HG02943 (cell line): ENCODE results near the gene ITLN1.
A peak's percentile ranks its signal among the peaks of the same experiment; 100 is the strongest.
"Not testable (repeated sequence)": the region's sequence is repeated elsewhere in the genome, so short reads cannot be mapped to it uniquely, and the experiment has no call there.

Experiments used
- ATAC-seq: cut with Tn5 transposase; IDR thresholded peaks from one replicate; pipeline ENCODE4 v1.9.1; 2021; ENCODE audit warnings: mild to moderate bottlenecking, low read depth, moderate library complexity; ENCODE audit not compliant: unreplicated experiment

Gene ITLN1

DNA sequence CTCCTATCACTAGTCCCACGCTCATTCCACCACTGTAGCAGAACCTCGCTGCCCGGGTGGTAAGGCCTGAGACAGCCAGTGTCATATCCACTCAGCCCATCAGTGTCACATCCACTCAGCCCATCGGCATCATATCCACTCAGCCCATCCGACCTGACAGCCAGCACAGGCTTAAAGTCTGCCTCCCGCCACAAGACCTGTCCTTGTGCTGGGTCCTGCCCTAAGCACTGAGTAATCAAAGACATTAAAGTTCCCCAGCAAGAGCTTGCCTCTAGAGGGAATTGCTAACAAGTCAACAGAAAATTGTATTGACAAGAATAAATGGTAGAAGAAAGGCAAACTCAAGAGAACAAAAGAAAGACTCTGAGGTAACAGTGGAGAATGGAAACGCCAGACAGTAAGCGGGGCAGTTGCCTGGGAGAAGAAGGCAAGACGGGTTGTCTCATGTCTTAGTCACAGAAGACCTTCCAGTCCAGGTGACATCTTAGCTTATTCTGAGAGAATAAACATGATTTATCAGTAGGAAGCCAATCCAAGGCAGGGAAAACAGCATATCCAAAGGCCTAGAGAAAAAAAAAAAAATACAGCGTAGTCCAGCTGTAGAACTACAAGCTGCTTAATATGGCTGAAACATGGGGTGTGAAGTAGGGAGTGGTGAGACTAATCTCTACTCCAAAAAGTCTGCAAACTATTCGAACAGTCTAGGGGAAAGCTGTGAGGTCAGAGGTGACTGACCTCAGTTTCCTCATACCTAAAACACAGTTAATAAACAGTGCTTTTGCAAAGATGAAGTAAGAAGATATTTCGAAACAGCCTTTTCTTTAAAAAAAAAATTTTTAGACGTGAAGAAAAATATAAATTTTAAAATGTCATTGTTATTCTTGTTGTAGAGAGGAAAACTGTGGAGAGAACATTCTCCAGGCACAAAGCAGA, 1.1 kb downstream of the ITLN1 start:
- ATAC-seq, result no peak

GRCh38 chr1:160882582-160882981, 2.4 kb downstream of the ITLN1 start:
- ATAC-seq, result no peak

DNA sequence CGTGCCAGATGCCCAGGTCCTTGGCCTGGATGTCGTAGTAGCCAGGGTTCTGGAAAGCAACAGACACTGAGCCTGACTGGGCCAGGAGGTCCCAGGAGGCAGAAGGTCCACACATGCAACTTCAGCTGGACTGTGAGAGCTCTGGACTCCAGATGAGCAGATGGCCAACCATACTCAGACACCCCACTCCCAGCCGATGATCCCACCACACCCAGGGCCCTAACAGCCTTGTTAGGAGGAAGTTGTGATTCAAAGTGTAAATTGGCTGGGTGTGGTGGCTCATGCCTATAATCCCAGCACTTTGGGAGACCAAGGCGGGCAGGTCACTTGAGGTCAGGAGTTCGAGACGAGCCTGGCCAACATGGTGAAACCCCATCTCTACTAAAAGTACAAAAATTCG, 3.7 kb downstream of the ITLN1 start:
- not testable (repeated sequence) for ATAC-seq

DNA sequence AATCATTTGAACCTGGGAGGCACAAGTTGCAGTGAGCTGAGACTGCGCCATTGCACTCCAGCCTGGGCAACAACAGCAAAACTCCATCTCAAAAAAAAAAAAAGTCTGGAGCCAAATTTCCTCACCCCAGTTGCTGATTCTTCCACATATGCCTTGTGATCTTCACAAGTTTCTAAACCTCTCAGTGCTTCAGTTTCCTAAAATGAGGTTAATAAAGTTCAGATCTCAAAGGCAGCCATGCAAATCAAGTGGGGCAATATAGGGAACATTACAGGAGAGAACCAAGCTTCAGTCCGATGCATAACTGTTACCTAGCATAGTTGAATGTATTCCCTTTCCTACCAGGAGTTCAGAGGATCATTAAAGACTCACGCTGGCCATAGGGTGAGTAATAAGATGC, 4.8 kb downstream of the ITLN1 start:
- no peak for ATAC-seq

- ATAC-seq, result no peak
These were observed 5.9 kb downstream of the ITLN1 start for GRCh38 chr1:160879056-160879455.

DNA sequence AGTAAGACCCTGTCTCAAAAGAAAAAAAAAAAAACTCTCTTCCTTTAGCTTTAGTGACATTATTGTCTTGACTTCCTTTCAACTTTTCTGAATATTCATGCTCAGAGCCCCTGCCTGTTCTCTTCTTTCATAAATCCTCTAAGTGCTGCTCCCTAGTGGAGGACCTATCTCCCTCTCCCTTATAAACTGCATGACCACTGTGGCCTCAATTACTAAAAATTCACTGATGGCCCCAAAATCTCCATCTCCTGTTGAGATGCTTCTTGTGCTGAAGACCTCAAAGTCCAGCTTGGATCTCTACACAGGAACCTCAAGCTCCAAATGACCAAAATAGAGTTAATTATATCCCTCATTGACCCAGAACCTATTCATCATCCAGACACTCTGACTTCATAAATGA, 7.8 kb downstream of the ITLN1 start:
- ATAC-seq, result no peak

GRCh38 chr1:160876311-160876710, 8.7 kb downstream of the ITLN1 start:
- no peak for ATAC-seq

DNA sequence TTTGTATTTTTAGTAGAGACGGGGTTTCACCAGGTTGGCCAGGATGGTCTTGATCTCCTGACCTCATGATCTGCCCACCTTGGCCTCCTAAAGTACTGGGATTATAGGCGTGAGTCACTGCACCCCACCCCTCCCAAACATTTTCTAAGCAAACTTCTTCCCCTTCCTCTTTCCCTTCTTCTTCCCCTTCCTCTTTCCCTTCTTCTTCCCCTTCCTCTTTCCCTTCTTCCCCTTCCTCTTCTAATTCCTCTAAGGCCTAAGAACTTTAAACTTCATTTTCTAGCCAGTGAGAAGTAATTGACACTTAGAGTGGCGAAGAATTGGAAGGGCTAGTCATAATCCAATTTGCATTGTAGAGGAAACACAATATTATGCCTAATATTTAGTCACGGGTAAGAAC, 9.4 kb downstream of the ITLN1 start:
- not testable (repeated sequence) for ATAC-seq

DNA sequence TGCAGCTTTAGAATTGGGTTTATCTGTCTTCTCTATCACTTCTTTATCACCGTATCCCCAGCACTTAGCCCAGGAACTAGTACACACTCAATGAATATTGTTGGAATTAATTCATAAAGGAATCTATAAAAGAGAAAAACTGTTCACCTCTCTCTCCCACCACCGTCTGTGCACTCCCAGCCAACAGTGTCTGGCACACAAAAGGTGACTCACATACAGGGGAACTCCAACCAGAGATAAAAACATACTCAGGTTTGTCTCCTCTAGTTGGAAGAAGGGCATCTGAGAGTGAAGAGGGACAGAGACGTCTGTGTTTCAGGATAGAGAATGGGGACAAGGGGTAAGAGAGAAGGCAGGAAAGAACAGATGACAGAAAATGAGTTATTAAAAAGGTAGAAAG, 10.0 kb downstream of the ITLN1 start:
- no peak for ATAC-seq

GRCh38 chr1:160868141-160868540, 16.8 kb downstream of the ITLN1 start:
- ATAC-seq, result no peak

- not testable (repeated sequence) for ATAC-seq
These were observed 17.3 kb downstream of the ITLN1 start for GRCh38 chr1:160867651-160868050.

GRCh38 chr1:160866695-160867260, 18.2 kb downstream of the ITLN1 start:
- ATAC-seq, result no peak

DNA sequence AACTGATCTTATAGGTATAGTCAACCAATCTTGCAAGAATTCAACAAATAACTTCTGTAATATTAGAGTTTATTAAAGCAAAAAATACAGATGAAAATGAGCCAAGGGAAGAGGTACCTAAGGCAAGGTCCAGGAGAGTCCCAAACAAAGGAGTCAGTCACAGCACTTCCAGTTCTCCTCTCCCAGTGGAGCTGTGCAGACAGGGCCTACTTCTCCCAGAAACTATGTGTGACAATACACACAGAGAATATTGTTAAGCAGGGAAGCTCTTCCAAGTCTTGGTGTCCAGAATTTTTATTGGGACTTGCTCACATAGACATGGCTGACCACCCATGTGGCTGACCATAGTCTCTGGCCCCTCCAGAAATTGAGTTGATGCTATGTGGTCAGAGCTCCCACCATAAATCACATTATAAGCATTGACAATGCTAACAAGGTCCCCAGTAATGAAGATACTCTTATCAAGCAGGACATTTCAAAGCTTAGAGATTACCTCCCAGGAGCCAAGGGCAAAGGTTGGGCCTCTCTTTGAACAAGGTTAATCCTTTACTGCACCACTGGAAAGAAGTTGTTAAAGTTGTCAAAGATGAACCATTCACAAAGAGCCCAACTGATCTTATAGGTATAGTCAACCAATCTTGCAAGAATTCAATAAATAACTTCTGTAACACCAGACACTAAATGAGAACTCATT, 18.8 kb downstream of the ITLN1 start:
- ATAC-seq, result no peak

- no peak for ATAC-seq
These were observed 19.6 kb downstream of the ITLN1 start for GRCh38 chr1:160865337-160865736.

DNA sequence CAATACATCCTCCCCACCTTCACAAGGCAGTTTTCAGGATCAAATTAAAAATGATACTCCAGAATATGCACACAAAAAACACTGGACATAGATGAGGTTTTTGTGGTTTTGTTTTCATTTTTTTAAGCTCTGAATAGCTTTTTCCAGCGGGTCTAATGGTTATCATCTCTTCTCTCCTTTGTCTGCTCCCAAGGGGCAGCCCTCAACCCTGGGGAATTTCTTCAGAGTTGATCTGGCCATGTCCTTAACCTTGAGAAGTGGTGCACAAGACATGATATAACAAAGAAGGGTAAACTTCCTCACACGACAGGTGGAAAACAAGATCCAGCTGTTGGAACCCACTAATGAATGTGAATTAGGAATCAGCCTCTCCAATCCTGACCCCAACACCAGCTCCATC, 20.8 kb downstream of the ITLN1 start:
- no peak for ATAC-seq

DNA sequence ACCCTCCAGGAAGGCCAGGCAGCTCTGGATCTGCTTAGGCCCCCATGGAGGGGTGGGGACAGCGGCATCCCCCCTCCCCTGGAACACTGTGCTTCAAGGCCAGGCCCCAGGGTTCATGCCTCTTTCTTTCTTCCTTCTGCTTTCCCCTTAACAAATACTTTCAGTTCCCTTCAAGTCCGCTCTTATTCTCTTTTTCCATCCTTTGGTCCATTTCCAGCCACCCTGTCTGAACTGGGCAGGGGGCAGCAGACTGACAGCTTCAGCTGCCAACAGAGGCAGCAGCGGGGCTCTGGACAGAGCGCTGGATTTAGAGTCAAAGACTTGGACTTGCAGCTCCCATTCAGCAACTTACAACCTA, 21.2 kb downstream of the ITLN1 start:
- ATAC-seq, result no peak

DNA sequence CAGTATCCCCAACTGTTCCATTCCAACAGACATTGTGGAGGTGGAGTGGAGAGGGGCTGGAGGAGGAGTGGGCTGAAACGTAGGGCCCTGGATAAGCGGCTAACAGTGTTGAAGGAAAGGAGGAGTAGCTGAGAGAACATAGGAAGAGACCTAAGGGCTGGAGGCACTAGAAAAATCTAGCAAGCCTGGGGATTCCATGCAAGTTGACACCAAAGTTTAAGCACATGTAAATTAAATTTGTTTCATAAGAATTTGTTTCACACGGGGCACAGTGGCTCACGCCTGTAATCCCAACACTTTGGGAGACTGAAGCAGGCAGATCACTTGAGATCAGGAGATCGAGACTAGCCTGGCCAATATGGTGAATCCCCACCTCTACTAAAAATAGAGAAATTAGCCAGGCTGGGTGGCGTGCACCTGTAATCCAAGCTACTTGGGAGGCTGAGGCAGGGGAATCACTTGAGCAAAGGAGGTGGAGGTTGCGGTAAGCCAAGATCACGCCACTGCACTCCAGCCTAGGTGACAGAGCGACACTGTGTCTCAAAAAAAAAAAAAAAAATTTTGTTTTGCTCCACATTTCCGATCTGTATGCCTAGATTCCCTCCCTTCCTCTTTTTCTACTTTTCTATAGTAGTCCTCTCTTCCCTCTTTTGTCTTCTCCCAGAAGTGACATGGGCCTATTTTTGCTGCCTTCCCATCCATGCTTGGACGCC, 21.8 kb downstream of the ITLN1 start:
- no peak for ATAC-seq

GRCh38 chr1:160862203-160863060, 22.5 kb downstream of the ITLN1 start, which contains the start of gene CD244:
Gene CD244 (minus strand): TSS chr1:160862887. CDS start chr1:160862677, 210 bp downstream.
- ATAC-seq, result peak; percentile 66

GRCh38 chr1:160860840-160861505, 24.0 kb downstream of the ITLN1 start:
- no peak for ATAC-seq
